Measurements from ENCODE around the gene COP1. TPM values are rescaled to one million over a fixed set of nuclear protein-coding genes. Genes with fewer than 3 reads are reported as not detected.

The COP1 gene
- total and polyA plus RNA-seq, 10 of the 15 experiments (the other 5 are each of a cell fraction or from before 2014, with no cell fraction given): 17.7 to 49.9 (median 38.7) TPM

DNA sequence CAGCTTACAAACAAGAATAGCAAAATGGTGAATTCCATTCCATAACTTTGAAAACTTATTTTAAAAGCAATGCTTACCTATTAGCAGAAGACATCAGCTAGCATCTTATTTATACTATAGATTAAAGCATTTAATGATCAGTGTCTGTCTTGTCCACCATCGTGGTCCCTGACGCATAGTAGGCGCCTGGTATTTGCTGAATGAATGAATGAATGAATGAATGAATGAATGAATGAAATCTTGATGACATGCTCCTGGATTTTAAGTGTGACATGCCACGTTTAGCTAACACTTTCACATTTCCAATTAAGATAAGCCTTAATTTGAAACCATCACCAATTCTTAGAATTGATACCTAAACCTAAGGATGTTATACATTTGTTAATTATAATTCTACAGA, 39.9 kb downstream of the COP1 start:
- Histone ChIP-seq H2AFZ (ENCODE audit: control insufficient read depth, low read depth, low read length) (no peak overlapping the region), H3K27ac (ENCODE audit: control insufficient read depth, insufficient read depth) (no peak overlapping the region), H3K4me2 (ENCODE audit: control insufficient read depth, insufficient read depth) (no peak overlapping the region), H3K4me1 (ENCODE audit: control insufficient read depth, insufficient read depth, low read length) (no peaks in the 10 kb centered on the region), H3K9ac (ENCODE audit: control insufficient read depth, insufficient read depth, low read length) (no peak overlapping the region), H3K9me3 (replicated peaks; ENCODE audit: control insufficient read depth, insufficient read depth, low read length) (no peaks in the 10 kb centered on the region; the same call in 2 of the 3 replicates), H3K79me2 (ENCODE audit: control insufficient read depth, insufficient read depth, low read length) (peaks cover 6% of the 10 kb centered on the region), H3K4me3 (no peak overlapping the region), H3K27me3 (replicated peaks in 1 of 2; ENCODE audit: control insufficient read depth in 2 of 2, insufficient read depth in 2 of 2, low read length in 1 of 2) (no peaks in the 10 kb centered on the region), H3K36me3 (ENCODE audit: control insufficient read depth in 2 of 2, insufficient read depth in 2 of 2, low read length in 1 of 2) (peaks cover 1 to 3% of the 10 kb centered on the region in 2 experiments; a peak in 1 of 4 replicates), H4K20me1 (ENCODE audit: control insufficient read depth, insufficient read depth) (no peaks in the 10 kb centered on the region)
- ChIA-PET CTCF (no interaction called here), SMC1A (ENCODE audit: uncharacterized antibody, unreplicated experiment) (no interaction called here), RAD21 (ENCODE audit: unreplicated experiment) (no interaction called here), POLR2A (no interaction called here)
- no TSS peak for BruUV-seq (replicated peaks)
- no peak for DNase-seq (ENCODE audit: low read depth, low spot score)
- in situ Hi-C loops (cut with MboI): no loop called here
- ATAC-seq: no peak
- no peak for FAIRE-seq
- intact Hi-C loops (cut with micrococcal nuclease; ENCODE audit: unreplicated experiment): no loop called here
- WGBS (ENCODE audit: insufficient coverage, insufficient replicate concordance, low lambda C conversion rate, missing lambda C conversion rate): over 99% methylated on average over 4 of the region's 4 CpGs
- TF ChIP-seq ZNF24 (IDR thresholded peaks at IDR 0.05): peak; percentile 93
- no peak for TF ChIP-seq SMC3 (IDR thresholded peaks at IDR 0.05; ENCODE audit: borderline replicate concordance, low read length)

DNA sequence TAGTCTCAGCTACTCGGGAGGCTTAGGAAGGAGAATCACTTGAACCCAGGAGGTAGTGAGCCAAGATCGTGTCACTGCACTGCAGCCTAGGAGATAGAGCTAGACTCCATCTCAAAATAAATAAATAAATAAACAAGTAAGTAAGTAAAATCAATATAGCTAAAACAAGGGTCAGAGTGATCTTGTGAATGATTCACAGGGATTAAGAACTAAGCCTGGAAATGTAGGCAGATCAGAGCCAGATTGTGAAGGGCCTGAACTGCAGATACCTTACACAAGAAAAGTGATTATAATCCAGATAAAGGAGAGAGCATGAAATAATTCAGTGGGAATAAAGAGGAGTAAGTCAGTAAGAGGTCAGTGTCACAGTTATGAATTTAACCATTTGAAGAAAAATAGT, 41.5 kb downstream of the COP1 start:
- Histone ChIP-seq H3K79me2 (ENCODE audit: control insufficient read depth, insufficient read depth, low read length) (peaks cover 6% of the 10 kb centered on the region), H4K20me1 (ENCODE audit: control insufficient read depth, insufficient read depth) (no peaks in the 10 kb centered on the region), H3K9me3 (replicated peaks; ENCODE audit: control insufficient read depth, insufficient read depth, low read length) (no peaks in the 10 kb centered on the region; the same call in 2 of the 3 replicates), H2AFZ (ENCODE audit: control insufficient read depth, low read depth, low read length) (no peak overlapping the region), H3K36me3 (ENCODE audit: control insufficient read depth in 2 of 2, insufficient read depth in 2 of 2, low read length in 1 of 2) (peaks cover 1 to 3% of the 10 kb centered on the region in 2 experiments; a peak in 1 of 4 replicates), H3K27ac (ENCODE audit: control insufficient read depth, insufficient read depth) (no peak overlapping the region), H3K4me1 (ENCODE audit: control insufficient read depth, insufficient read depth, low read length) (no peaks in the 10 kb centered on the region), H3K4me3 (no peak overlapping the region), H3K4me2 (ENCODE audit: control insufficient read depth, insufficient read depth) (no peak overlapping the region), H3K27me3 (replicated peaks in 1 of 2; ENCODE audit: control insufficient read depth in 2 of 2, insufficient read depth in 2 of 2, low read length in 1 of 2) (no peaks in the 10 kb centered on the region), H3K9ac (ENCODE audit: control insufficient read depth, insufficient read depth, low read length) (no peak overlapping the region)
- RAD21 ChIA-PET (ENCODE audit: unreplicated experiment): no interaction called here
- no peak for DNase-seq (ENCODE audit: low read depth, low spot score)
- no peak for FAIRE-seq
- CTCF ChIA-PET: no interaction called here
- ATAC-seq: no peak
- intact Hi-C loops (cut with micrococcal nuclease; ENCODE audit: unreplicated experiment) (no loop called here), in situ Hi-C loops (cut with MboI) (no loop called here)
- POLR2A ChIA-PET: no interaction called here
- WGBS (ENCODE audit: insufficient coverage, insufficient replicate concordance, low lambda C conversion rate, missing lambda C conversion rate): 98% methylated on average over 2 of the region's 2 CpGs
- SMC1A ChIA-PET (ENCODE audit: uncharacterized antibody, unreplicated experiment): interaction anchor here (0.6 kb wide), 1 partner anchor 284 kb away, joined by 3 read pairs; no protein-coding TSS in a partner anchor
- no TSS peak for BruUV-seq (replicated peaks)
- TF ChIP-seq RBBP5 (conservative IDR thresholded peaks at IDR 0.05) (no peak), ZNF274 (IDR thresholded peaks at IDR 0.05; ENCODE audit: insufficient read depth, insufficient read length) (no peak), NBN (IDR thresholded peaks at IDR 0.05) (no peak), SMAD5 (IDR thresholded peaks at IDR 0.05; ENCODE audit: low read depth) (no peak), EP300 (IDR thresholded peaks at IDR 0.05; ENCODE audit: borderline replicate concordance in 1 of 2, control insufficient read depth in 1 of 2, low read depth in 2 of 2, low read length in 2 of 2) (no peak)
- TF ChIP-seq, protein P1, sequence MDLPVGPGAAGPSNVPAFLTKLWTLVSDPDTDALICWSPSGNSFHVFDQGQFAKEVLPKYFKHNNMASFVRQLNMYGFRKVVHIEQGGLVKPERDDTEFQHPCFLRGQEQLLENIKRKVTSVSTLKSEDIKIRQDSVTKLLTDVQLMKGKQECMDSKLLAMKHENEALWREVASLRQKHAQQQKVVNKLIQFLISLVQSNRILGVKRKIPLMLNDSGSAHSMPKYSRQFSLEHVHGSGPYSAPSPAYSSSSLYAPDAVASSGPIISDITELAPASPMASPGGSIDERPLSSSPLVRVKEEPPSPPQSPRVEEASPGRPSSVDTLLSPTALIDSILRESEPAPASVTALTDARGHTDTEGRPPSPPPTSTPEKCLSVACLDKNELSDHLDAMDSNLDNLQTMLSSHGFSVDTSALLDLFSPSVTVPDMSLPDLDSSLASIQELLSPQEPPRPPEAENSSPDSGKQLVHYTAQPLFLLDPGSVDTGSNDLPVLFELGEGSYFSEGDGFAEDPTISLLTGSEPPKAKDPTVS (IDR thresholded peaks at IDR 0.05; ENCODE audit: low read depth, low read length): no peak
- TF ChIP-seq, protein P2, sequence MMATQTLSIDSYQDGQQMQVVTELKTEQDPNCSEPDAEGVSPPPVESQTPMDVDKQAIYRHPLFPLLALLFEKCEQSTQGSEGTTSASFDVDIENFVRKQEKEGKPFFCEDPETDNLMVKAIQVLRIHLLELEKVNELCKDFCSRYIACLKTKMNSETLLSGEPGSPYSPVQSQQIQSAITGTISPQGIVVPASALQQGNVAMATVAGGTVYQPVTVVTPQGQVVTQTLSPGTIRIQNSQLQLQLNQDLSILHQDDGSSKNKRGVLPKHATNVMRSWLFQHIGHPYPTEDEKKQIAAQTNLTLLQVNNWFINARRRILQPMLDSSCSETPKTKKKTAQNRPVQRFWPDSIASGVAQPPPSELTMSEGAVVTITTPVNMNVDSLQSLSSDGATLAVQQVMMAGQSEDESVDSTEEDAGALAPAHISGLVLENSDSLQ (IDR thresholded peaks at IDR 0.05): no peak
- TF ChIP-seq, protein P3, sequence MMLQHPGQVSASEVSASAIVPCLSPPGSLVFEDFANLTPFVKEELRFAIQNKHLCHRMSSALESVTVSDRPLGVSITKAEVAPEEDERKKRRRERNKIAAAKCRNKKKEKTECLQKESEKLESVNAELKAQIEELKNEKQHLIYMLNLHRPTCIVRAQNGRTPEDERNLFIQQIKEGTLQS (IDR thresholded peaks at IDR 0.05; ENCODE audit: borderline replicate concordance, extremely low read depth, low read depth, low read length): no peak
- TF ChIP-seq, protein P4, sequence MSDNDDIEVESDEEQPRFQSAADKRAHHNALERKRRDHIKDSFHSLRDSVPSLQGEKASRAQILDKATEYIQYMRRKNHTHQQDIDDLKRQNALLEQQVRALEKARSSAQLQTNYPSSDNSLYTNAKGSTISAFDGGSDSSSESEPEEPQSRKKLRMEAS (IDR thresholded peaks at IDR 0.05; ENCODE audit: low read depth, low read length): no peak
- TF ChIP-seq, protein P5, sequence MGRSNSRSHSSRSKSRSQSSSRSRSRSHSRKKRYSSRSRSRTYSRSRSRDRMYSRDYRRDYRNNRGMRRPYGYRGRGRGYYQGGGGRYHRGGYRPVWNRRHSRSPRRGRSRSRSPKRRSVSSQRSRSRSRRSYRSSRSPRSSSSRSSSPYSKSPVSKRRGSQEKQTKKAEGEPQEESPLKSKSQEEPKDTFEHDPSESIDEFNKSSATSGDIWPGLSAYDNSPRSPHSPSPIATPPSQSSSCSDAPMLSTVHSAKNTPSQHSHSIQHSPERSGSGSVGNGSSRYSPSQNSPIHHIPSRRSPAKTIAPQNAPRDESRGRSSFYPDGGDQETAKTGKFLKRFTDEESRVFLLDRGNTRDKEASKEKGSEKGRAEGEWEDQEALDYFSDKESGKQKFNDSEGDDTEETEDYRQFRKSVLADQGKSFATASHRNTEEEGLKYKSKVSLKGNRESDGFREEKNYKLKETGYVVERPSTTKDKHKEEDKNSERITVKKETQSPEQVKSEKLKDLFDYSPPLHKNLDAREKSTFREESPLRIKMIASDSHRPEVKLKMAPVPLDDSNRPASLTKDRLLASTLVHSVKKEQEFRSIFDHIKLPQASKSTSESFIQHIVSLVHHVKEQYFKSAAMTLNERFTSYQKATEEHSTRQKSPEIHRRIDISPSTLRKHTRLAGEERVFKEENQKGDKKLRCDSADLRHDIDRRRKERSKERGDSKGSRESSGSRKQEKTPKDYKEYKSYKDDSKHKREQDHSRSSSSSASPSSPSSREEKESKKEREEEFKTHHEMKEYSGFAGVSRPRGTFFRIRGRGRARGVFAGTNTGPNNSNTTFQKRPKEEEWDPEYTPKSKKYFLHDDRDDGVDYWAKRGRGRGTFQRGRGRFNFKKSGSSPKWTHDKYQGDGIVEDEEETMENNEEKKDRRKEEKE (IDR thresholded peaks at IDR 0.05): no peak
